Loucy (cell line): ENCODE measurements around the gene RNF7.

Experiments
- EZH2phosphoT487 ChIP-seq: fragments of 200-600 bp; IDR thresholded peaks from 2 replicates; pipeline ENCODE4 v1.6.1; 2018; ENCODE audit warnings: antibody characterized with exemption, mild to moderate bottlenecking, moderate library complexity, borderline replicate concordance
- TF ChIP-seq, protein P1 (sequence below): fragments of 200-600 bp; sonication (generic); conservative IDR thresholded peaks from 2 replicates; pipeline ENCODE4 v1.5.1; 2014; ENCODE audit warnings: mild to moderate bottlenecking, antibody characterized with exemption, low read length

DNA sequence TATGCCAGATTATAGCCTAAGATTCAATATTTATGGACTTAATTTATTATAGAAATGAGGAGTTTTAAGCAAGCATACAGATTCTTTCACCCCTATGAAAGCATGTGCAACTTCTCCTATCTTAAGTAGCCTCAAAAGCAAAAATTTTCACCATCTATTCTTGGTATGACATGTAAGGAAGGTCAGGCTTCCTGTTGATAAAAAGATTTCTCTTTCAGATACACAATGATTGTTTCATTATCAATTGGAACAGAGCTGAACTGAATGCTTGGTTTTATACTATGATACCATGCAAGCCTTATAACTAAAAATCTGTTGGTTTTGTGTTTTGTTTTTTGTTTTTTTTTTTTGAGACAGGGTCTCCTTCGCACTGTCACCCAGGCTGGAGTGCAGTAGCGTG is 29.0 kb downstream of the RNF7 start:
- TF ChIP-seq, protein P1, sequence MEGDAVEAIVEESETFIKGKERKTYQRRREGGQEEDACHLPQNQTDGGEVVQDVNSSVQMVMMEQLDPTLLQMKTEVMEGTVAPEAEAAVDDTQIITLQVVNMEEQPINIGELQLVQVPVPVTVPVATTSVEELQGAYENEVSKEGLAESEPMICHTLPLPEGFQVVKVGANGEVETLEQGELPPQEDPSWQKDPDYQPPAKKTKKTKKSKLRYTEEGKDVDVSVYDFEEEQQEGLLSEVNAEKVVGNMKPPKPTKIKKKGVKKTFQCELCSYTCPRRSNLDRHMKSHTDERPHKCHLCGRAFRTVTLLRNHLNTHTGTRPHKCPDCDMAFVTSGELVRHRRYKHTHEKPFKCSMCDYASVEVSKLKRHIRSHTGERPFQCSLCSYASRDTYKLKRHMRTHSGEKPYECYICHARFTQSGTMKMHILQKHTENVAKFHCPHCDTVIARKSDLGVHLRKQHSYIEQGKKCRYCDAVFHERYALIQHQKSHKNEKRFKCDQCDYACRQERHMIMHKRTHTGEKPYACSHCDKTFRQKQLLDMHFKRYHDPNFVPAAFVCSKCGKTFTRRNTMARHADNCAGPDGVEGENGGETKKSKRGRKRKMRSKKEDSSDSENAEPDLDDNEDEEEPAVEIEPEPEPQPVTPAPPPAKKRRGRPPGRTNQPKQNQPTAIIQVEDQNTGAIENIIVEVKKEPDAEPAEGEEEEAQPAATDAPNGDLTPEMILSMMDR = no peak
- TF ChIP-seq EZH2phosphoT487 = no peak
